NCI-H2227 (cell line): ENCODE results near the gene GPR18.
A peak's percentile ranks its signal among the peaks of the same experiment; 100 is the strongest.
"Not testable (repeated sequence)": the region's sequence is repeated elsewhere in the genome, so short reads cannot be mapped to it uniquely, and the experiment has no call there.

Experiments
- DNase-seq: peaks from one replicate; lab custom pipeline; 2025; ENCODE audit not compliant: unreplicated experiment; lab: John Stamatoyannopoulos, UW

The GPR18 gene

DNA sequence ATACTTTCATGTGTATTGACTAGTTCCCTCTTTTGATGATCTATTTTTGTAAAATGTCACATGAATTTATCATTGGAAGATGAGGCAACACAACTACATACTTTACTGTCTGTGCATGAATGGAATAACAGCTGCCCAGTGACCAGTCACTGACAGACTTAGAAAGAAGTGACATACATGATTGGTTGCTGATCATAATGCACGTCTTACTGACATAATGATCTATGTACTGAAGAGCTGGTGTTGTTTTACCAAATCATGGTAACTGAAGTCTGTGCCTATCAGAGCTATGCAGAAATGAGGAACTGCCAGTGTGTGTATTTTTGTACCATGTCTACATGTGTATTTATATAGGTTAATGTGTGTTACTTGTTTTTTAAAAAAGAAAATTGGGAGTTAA lies 26.5 kb downstream of the GPR18 start:
- no peak for DNase-seq

DNA sequence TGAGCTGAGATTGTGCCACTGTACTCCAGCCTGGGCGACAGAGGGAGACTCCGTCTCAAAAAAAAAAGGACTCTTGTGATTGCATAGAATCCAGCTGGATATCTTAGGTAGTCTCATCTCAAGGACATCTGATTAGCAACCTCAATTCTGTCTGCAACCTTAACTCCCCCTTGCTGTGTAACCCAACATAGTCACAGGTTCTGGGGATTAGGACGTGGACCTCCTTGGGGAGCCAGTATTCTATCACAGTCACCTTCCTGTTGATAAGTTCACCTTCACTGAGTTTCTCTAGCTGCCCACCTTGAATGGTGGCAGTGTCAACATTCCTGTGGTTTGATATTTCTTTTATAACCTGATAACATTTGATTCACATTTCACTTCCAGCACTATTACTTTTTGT lies 27.2 kb downstream of the GPR18 start:
- no peak for DNase-seq

DNA sequence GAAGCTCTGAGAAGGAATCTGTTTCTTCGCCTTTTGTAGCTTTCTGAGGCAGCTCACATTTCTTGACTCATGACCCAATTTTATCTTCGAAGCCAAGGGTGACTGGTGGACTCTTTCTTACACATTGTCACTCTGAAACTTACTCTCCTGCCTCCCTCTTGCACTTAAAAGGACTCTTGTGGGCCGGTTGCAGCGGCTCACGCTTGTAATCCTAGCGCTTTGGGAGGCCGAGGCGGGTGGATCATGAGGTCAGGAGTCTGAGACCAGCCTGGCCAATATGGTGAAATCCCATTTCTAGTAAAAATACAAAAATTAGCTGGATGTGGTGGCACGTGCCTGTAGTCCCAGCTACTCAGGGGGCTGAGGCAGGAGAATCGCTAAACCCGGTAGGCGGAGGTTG lies 27.6 kb downstream of the GPR18 start:
- DNase-seq, result not testable (repeated sequence)

DNA sequence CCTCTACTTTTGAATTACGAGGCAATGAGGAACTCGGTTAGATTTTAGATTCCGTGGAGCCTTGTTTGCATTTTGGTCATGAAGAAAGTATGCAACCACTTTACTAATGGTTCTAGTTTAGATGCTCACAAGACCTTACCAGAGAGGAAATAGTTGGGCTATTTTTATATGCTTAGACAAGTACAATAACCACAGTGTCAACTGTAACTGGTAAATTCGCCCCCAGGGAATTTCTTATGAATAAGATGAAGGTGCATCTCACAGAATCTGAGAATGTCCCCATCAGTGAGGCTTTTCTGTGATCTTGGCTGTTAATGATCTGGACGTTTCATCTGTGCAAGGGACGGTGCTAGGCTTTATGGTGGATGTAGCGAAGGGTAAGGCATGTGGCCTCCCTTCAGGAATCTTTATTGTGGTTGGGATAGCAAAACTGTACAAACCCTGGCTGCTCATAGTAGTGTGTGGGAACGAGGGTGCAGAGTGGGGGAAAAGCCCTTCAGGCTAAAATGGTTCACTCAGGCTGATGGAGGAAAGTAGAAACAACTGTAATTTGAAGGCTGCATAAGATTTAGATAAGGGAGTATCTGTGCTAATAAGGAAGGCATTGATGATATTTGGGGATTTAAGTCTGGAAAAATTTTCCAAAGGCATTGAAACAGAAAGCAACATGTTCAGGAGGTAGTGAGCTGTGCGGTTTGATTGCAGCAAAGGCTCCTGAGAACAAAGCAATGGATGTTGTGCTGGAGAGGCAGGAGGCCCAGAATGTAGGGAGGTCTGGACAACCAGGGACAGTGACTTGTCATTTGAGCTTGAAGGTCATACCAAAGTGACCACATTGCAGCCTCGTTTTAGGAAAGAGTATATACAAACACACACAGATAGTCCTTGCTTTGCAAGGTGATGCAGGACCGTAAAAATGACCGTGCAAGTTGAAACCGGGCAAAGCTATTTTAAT lies 29.2 kb downstream of the GPR18 start:
- DNase-seq, result no peak

DNA sequence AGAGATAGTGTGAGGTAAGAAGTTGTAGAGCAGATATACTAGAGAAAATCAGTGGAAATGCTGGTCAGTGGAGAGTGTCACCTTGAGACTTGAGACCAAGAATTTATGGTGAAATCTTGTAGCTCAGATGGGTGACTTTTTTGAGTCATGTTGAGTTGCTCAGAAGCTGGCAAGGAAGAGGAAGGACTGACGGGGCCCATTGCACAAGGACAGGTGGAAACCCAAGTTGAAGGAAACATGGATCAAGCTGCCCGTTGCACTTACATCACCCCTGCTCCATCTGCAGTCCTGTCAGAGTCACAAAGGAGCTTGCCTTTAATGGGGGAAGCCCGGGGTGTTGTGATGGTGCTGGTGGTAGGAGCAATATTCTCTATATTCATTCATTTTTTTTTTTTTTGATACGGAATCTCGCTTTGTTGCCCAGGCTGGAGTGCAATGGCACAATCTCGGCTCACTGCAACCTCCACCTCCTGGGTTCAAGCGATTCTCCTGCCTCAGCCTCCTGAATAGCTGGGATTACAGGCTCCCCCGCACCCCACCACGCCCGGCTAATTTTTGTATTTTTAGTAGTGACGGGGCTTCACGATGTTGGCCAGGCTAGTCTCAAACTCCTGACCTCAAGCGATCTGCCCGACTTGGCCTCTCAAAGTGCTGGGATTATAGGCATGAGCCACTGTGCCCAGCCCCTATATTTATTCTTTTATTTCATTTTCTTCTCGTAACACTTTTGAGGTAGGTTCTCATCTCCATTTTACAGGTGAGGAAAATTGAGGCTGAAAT lies 30.1 kb downstream of the GPR18 start:
- DNase-seq, result no peak

DNA sequence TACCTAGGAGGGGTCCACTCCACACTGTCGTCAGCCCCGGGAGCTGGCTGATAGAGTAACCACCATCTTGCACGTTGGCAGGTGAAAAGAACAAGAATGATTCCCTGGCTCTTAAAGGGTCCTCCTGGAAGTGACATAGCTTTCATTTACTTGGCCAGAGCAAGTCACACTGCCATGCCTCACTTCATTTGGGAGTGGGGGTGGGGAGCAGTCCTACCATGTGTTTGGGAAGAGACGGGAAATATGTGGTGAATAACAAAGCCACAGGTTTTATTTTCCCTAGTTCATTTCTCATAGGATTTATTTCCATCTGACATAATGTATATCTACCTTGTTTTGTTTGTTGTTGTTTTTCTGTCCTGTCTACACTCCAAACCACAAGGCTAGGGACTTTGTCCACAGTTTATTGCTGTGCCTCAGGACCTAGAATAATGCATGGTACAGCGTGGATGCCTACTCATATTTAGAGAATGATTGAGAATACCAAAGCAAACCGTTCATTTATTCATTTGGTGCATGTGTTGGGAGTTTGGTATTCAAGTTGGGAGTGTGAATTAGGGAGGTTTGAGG lies 30.8 kb downstream of the GPR18 start:
- DNase-seq, result no peak

DNA sequence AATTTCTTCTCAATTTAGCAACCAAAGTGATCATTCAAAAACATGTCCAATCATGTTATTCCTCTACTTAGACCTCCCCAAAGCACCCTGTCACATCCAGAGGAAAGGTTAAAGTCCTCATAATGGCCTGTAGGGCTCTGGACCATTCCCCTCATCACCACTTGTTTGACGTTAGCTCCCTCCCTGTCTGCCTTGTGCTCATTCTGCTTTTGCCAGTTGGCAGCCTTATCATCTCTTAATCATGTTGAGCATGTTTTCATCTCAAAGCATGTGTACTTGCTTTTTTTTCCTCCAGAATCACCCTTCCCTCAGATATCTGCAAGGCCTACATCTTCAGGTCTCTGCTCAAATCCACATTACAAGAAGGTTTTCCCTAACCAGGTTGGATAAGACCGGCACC lies 31.7 kb downstream of the GPR18 start:
- DNase-seq, result no peak

DNA sequence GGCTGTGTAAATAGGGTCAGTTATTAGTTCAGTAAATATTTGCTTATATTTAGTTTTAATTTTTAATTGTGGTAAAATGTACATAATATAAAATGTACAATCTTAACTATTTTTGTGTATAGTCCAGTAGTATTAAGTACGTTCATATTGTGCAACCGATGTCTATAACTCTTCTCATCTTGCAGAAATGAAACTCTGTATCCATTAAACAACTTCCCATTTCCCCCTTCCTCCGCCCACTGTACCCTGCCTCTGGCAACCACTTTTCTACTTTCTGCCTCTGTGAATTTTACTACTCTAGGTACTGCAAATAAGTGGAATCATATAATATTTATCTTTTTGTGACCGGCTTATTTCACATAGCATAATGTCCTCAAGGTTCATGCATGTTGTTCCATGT lies 33.1 kb downstream of the GPR18 start:
- no peak for DNase-seq

DNA sequence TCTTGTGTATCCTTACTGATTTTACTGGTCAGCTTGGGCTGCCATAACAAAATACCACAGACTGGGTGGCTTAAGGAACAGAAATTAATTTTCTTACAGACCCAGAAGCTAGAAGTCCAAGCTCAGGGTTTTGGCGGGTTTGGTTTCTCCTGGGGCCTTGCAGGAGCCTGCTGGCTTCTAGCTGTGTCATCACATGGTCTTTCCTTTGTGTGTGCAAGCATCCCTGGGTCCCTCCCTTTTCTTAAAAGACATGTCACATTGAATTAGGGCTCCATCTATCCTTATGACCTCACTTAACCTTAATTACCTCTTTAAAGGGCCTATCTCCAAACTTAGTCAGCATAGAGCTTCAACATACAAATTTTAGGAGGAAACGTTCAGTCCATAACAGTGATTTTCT lies 34.2 kb downstream of the GPR18 start:
- no peak for DNase-seq

DNA sequence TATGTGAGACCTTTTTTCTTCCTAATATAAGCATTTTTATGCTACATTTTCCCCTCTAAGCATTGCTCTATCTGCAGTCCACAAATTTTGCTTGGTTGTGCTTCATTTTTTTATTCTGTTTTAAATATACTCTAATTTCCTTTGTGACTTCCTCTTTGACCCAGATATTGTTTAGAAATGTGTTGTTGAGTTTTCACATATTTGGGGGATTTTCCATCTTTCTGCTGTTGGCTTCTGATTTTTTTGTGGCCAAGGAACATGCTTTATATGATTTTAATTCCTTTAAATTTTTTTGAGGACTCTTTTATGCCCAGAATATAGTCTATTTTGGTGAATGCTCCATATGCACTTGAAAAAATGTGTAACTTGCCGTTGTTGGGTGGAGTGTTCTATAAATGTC lies 34.6 kb downstream of the GPR18 start:
- no peak for DNase-seq

DNA sequence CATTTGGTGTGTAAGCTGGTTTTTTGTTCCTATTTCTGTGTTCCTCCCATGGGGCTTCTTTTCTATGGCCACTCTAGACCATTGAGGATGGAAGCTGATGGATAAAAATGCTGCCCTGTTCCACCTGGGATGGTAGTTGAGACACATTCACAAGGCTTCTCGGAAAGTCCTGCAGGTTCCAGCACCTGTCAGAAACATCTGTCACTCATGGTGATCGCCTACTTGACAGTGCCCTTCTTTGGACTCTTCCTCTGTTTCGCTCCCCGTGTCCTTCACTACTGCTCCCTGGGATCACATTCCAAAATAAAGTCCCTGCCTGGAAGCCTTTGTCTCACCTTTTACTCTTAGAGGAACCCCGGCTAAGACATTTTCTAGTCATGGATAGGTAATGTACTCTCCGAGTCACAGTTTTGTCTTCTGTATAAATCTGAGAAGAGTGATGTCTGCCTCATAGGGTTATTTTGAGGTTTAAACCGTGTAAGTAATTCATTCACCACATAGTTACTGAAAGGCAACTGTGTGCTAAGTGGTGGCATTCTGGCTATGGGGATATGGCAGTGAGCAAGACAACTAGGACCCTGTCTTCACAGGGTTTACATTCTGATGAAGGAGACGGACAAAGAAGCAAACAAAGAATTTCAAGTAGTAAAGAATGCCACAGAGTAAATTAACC lies 36.5 kb downstream of the GPR18 start:
- DNase-seq, result no peak

DNA sequence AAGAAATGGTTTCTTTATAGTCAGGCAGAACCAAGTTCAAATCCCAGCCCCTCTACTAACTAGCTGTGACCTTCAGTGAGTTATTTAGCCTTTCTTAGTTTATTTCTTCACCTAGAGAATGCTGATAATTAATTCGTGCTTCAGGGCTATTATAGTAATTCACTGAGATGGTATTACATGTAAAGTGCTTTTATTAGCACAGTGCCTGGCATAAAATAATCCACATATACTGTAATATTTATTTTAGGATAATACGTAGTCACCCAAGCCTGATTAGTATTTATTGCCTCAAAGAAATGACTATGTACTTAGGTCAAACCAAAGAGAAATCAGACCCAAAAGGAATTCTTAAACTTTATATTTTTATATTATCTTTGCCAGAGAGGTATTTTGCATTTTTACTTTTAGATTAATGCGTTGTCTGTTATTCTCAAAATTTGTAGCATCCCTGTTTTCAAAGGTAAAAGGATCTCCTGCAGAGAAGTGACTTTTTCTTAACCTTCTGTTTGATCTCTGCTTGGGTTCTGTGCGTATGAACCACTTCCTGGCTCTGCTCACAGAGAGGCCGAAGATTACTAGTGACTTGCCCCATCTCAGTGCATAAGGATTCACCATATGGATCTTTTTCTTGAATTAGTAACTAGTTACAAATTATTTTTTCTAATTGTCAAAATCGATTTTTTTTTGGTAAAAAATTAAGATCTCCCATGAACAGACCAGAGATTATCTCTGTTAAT lies 37.8 kb downstream of the GPR18 start:
- DNase-seq, result no peak

DNA sequence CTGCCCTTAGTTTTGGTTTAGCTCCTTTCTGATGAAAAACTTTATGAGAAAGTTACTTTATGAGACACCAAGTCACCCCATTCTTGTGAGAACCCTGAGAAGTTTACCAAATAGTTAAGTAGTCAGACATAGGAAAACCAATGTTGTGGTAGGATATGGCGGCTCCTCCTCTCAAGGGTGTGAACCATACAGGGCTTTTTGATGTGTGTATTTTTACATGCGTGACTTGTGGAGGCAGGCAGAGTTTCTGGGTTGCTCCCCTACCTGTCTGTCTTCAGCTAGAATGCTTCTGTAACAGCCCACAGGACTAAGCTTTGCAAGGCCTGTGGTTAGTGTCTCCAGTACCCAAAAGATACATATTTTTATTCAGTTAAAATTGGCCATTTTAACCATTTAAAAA lies 39.2 kb downstream of the GPR18 start:
- no peak for DNase-seq

DNA sequence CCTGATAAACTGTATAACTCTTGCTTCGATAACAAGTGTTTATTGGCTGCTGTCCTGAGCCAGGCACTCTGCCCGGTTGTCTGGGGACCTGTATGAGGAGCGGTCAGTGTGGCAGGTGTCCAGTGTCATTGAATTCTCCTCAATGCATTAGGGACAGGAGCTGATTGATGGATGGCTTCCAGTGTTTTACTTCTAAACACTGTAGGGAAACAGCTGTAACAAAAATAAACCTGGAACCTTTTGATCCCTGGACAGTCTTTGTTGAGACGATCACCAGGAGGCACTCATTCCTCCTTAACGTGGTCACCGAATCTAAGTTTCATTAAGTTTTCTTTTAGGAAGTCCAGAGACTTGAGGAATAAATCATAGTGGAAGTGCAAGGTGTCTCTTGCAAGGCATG lies 39.6 kb downstream of the GPR18 start:
- DNase-seq, result no peak

DNA sequence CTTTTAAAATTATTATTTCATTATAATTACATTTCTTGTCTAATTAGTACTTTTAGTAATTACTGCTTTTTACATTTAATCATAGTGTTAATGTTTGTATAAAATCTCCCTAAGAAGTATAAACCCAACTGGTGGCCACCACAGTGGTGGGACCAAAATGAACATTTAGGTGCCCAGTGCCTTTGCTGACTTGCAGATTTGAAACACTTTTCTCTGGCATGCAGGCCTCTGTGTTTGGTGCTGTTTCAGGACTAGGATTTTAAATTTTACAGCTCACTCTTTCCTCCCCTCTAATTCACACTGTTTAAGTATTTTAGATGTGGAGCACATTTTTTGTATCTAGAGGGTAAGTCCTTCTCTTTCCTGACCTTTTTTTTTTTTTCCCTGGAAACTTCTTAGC lies 40.1 kb downstream of the GPR18 start:
- DNase-seq, result no peak

DNA sequence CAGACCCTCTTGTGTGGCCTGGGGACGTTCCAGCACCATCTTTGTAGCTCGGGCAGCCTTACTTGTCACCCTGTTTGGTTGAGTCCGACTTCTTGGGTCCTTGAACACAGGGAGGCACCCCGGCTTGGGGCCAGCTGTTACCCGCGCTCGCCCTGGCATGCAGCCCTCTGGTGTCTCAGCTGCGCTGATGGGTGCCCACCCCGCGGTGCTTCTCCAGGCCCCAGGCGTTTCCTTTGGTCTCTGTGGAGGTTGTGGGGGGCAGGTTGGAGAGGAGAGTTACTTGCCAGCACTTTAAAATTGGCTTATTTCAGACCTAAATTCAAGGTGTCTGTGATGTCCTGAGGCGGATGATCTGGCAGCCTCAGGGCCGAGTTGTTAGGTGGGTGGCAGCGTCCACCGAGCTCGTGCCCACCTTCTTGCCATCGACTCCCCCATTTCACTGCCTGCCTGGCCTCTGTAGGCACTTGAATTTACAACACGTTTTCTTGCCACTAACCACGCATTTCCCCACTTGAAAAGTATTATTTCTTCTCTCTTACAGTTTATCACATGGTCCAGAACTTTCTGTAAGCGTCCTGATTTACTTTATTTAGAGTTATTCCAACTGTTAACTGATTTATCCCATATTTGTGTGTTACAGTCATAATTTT lies 40.6 kb downstream of the GPR18 start:
- DNase-seq, result no peak

DNA sequence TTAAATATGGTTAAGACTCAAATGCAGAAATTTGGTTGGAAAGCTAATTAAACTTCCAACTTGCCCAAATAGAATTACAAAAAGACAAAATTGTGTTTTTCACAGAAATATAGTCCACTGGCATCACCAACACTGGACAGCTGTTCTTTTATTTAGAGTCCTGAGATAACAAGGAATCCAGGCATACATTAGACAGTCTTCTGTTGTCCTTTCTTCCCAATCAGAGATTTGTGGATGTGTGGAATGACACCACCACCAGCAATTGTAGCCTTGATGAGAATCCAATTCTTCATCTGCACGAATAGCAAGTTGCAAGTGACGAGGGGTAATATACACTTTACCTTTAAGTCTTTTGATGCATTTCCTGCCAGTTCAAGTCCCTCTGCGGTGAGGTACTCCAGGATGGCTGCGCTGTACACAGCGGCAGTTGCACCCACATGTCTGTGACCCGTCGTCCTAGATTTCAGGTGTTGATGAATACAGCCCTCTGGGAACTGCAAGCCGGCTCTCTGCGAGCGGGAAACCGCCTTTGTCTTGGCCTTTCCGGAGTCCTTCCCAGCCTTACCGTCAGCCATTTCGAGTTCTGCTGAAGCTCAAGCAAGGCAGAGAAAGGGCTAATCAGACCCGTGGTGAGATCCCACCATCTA lies 42.9 kb downstream of the GPR18 start:
- DNase-seq, result peak; percentile 46

DNA sequence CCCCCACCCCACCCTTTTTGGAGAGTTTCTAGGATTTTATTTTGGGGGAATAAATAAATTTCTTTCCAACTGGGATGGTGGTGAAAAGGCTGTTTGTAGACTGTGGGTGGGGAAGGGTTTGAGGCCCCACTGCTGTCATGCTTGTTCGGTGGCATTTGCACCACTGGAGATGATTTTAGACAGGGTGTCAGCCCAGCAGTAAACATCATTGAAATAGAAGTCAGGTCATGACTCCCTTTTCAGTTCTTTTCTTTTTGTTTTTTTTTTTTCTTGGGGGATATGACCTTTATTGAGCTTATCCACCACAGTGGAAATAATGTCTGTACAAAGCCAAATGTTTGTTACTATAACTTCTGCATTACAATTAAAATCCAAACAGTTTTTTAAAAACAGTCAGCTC lies 43.4 kb downstream of the GPR18 start:
- no peak for DNase-seq

DNA sequence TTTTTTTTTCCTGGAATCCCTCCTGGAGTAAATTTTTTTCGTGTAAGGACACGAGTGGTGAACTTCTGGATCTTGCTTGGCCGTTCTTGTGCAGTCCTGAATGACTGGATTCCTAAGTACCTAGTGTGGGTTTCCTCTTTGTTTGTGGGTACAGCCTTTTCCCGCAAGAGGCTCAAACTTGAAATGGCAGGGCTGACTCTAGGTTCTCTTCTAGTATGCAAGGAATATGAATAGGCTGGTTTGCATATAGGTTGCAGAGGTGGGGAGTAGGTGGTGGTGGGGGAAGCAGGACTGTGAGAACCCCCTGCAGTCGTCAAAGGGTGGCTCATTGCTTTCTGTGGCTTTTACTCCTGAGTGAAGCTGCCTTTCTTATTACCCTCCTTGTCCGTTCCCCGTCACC lies 43.9 kb downstream of the GPR18 start:
- DNase-seq, result no peak
